Measurements from ENCODE around the gene RIC1.
A peak's percentile ranks its signal among the peaks of the same experiment; 100 is the strongest.

Gene RIC1

DNA sequence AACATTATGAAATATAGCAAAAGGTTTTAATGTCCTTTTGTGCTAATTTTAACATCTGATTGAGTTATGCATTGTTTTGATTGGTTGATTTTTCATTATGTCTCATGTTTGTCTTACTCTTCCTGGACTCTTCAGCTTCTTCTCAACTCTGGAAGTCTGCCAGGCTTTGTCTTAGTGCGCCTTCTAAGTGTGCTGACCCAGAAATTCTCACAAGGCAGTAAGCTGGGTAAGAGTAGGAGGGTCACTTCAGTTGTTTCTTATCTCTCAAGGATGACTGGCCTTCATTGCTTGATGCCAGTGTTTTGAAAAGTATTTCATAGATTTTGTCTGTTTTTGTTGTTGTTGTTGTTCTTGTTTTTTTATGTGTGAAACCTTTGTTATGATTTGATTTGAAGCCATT lies 59.2 kb downstream of the RIC1 start:
- H3K36me3 ChIP-seq (ENCODE audit: insufficient read depth, low read length) = no peaks in the 10 kb centered on the region
- 0 out of 2 replicates have a peak, but pooled peaks cover 2% of the 10 kb centered on the region for H3F3A ChIP-seq (ENCODE audit: low read depth)
- peak overlapping the region; percentile 60 for H3K4me2 ChIP-seq (ENCODE audit: low read depth, low read length, poor library complexity, severe bottlenecking)
- no peaks in the 10 kb centered on the region for H3K27me3 ChIP-seq (ENCODE audit: insufficient read depth, low read length, poor library complexity, severe bottlenecking)
- H3K79me2 ChIP-seq (ENCODE audit: insufficient read depth, low read length) = peaks cover 31% of the 10 kb centered on the region
- H3K9me2 ChIP-seq (replicated peaks; ENCODE audit: low read depth, low read length) = no peaks in the 10 kb centered on the region
- no peak overlapping the region for H2AFZ ChIP-seq (ENCODE audit: low read length)
- H3K4me1 ChIP-seq (ENCODE audit: insufficient read depth, low read length, poor library complexity, severe bottlenecking) = peaks cover 22% of the 10 kb centered on the region
- H4K20me1 ChIP-seq (ENCODE audit: insufficient read depth, low read length, poor library complexity, severe bottlenecking) = no peaks in the 10 kb centered on the region
- TF ChIP-seq, protein P1, sequence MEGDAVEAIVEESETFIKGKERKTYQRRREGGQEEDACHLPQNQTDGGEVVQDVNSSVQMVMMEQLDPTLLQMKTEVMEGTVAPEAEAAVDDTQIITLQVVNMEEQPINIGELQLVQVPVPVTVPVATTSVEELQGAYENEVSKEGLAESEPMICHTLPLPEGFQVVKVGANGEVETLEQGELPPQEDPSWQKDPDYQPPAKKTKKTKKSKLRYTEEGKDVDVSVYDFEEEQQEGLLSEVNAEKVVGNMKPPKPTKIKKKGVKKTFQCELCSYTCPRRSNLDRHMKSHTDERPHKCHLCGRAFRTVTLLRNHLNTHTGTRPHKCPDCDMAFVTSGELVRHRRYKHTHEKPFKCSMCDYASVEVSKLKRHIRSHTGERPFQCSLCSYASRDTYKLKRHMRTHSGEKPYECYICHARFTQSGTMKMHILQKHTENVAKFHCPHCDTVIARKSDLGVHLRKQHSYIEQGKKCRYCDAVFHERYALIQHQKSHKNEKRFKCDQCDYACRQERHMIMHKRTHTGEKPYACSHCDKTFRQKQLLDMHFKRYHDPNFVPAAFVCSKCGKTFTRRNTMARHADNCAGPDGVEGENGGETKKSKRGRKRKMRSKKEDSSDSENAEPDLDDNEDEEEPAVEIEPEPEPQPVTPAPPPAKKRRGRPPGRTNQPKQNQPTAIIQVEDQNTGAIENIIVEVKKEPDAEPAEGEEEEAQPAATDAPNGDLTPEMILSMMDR (conservative IDR thresholded peaks at IDR 0.05; ENCODE audit: low read length) = no peak
- no peak for TF ChIP-seq EZH2phosphoT487 (IDR thresholded peaks at IDR 0.05; ENCODE audit: borderline replicate concordance)
- H3K9me3 ChIP-seq (ENCODE audit: insufficient read depth, low read depth, low read length) = peaks cover 5% of the 10 kb centered on the region; the same call in 1 of the 2 replicates
- peak overlapping the region; percentile 26 for H3K9ac ChIP-seq (ENCODE audit: low read depth, low read length, poor library complexity, severe bottlenecking)
- no peak overlapping the region for H3K4me3 ChIP-seq (ENCODE audit: low read length, poor library complexity, severe bottlenecking)

- H3K9me2 ChIP-seq (replicated peaks; ENCODE audit: low read depth, low read length) = no peaks in the 10 kb centered on the region
- H3K9me3 ChIP-seq (ENCODE audit: insufficient read depth, low read depth, low read length) = no peaks in the 10 kb centered on the region
- H3K4me1 ChIP-seq (ENCODE audit: insufficient read depth, low read length, poor library complexity, severe bottlenecking) = peaks cover 22% of the 10 kb centered on the region
- no peak overlapping the region for H2AFZ ChIP-seq (ENCODE audit: low read length)
- H3F3A ChIP-seq (ENCODE audit: low read depth) = 0 out of 2 replicates have a peak, but pooled peaks cover 2% of the 10 kb centered on the region
- no peaks in the 10 kb centered on the region for H4K20me1 ChIP-seq (ENCODE audit: insufficient read depth, low read length, poor library complexity, severe bottlenecking)
- no peak overlapping the region for H3K4me2 ChIP-seq (ENCODE audit: low read depth, low read length, poor library complexity, severe bottlenecking)
- H3K27me3 ChIP-seq (ENCODE audit: insufficient read depth, low read length, poor library complexity, severe bottlenecking) = no peaks in the 10 kb centered on the region
- peaks cover 27% of the 10 kb centered on the region for H3K79me2 ChIP-seq (ENCODE audit: insufficient read depth, low read length)
- no peak overlapping the region for H3K9ac ChIP-seq (ENCODE audit: low read depth, low read length, poor library complexity, severe bottlenecking)
- no peak for TF ChIP-seq EZH2phosphoT487 (IDR thresholded peaks at IDR 0.05; ENCODE audit: borderline replicate concordance)
- TF ChIP-seq, protein P1 (conservative IDR thresholded peaks at IDR 0.05; ENCODE audit: low read length) = no peak
- H3K36me3 ChIP-seq (ENCODE audit: insufficient read depth, low read length) = no peaks in the 10 kb centered on the region
- no peak overlapping the region for H3K4me3 ChIP-seq (ENCODE audit: low read length, poor library complexity, severe bottlenecking)
Measured at GRCh38 chr9:5690278-5690677, 61.4 kb downstream of the RIC1 start.

DNA sequence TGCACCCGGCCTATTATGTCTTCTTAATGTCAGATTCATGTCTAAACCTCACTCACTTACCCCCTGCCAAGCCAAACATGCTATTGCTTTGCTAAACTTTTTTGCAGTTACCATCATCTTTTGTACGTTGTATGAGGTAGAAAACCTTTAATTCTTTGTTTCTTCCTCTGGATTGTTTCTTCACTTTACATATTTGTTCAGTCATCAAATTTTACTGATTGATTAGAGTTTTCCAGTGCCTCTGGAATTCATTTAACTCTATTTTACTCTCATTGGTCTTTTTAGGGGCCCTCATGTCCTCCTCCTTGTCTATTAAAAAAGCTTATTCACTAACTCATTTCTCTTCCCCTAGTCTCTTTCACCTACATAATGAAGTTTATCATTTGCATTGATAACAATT lies 67.0 kb downstream of the RIC1 start:
- Histone ChIP-seq H3K79me2 (ENCODE audit: insufficient read depth, low read length) (peaks cover 9% of the 10 kb centered on the region; the same call in 1 of the 2 replicates), H3K9me3 (ENCODE audit: insufficient read depth, low read depth, low read length) (no peaks in the 10 kb centered on the region), H2AFZ (ENCODE audit: low read length) (no peak overlapping the region), H3K4me1 (ENCODE audit: insufficient read depth, low read length, poor library complexity, severe bottlenecking) (no peaks in the 10 kb centered on the region), H3F3A (ENCODE audit: low read depth) (no peaks in the 10 kb centered on the region), H3K4me2 (ENCODE audit: low read depth, low read length, poor library complexity, severe bottlenecking) (no peak overlapping the region), H3K9ac (ENCODE audit: low read depth, low read length, poor library complexity, severe bottlenecking) (no peak overlapping the region), H3K36me3 (ENCODE audit: insufficient read depth, low read length) (no peaks in the 10 kb centered on the region), H3K9me2 (replicated peaks; ENCODE audit: low read depth, low read length) (no peaks in the 10 kb centered on the region), H3K27me3 (ENCODE audit: insufficient read depth, low read length, poor library complexity, severe bottlenecking) (no peaks in the 10 kb centered on the region), H3K4me3 (ENCODE audit: low read length, poor library complexity, severe bottlenecking) (no peak overlapping the region), H4K20me1 (ENCODE audit: insufficient read depth, low read length, poor library complexity, severe bottlenecking) (peaks cover under 1% of the 10 kb centered on the region)
- TF ChIP-seq EZH2phosphoT487 (IDR thresholded peaks at IDR 0.05; ENCODE audit: borderline replicate concordance) = no peak
- TF ChIP-seq, protein P1 (conservative IDR thresholded peaks at IDR 0.05; ENCODE audit: low read length) = no peak

All from Loucy (cell line).